HCT116 (cell line): ENCODE results near the gene PPP1CB. TPM values are rescaled to one million over a fixed set of nuclear protein-coding genes. Genes with fewer than 3 reads are reported as not detected.

ENCODE experiments used
- ATAC-seq: fragments of 200-7000 bp; cut with Tn5 transposase; 2 replicates; pipeline ENCODE4 v1.9.1; 2020; ENCODE audit warnings: mild to moderate bottlenecking, moderate library complexity
- BruUV-seq: library from RNA; stranded (reverse); fragments of 400-500 nt; replicated peaks from 2 replicates; lab custom pipeline; 2021; lab: Mats Ljungman, UMichigan
- CTCF ChIA-PET: fragments of 300-600 bp; sonication (Branson Sonifier 250); formaldehyde crosslinking; loops from one replicate; lab custom pipeline; 2021; ENCODE audit warnings: antibody characterized with exemption; lab: Charles Lee
- POLR2A ChIA-PET: fragments of 300-600, 350-600 bp; sonication (Branson Sonifier 250); formaldehyde crosslinking; loops from one replicate; lab custom pipeline; 2021; ENCODE audit warnings: antibody characterized with exemption; lab: Charles Lee
- RAD21 ChIA-PET, 2 experiments: fragments of 300-600 bp; sonication (Branson Sonifier 250); formaldehyde crosslinking; loops; one replicate each; lab custom pipeline; 2023; ENCODE audit warnings: low total read pairs in 2 of 2; ENCODE audit not compliant: uncharacterized antibody in 2 of 2, unreplicated experiment in 2 of 2, low non-redundant PET in 1 of 2; lab: Charles Lee
- DNase-seq: peaks from one replicate; pipeline ENCODE4 v3.0.0-alpha.2; 2010; ENCODE audit warnings: low read depth, low spot score
- H2AFZ ChIP-seq: fragments of 200-600 bp; shearing (Covaris generic), sonication (generic); 2 replicates; pipeline ENCODE4 v1.6.1; 2017; ENCODE audit warnings: low read depth, mixed run types, mixed read lengths, antibody characterized with exemption, low read length; ENCODE audit not compliant: poor library complexity, severe bottlenecking
- H3K27ac ChIP-seq: 2 replicates; pipeline ENCODE4 v1.5.1; 2012; ENCODE audit warnings: low read depth, low read length
- H3K27me3 ChIP-seq: fragments of 200-600 bp; sonication (generic); 2 replicates; pipeline ENCODE4 v1.6.1; 2016; ENCODE audit warnings: mixed run types, low read length, mixed read lengths; ENCODE audit not compliant: insufficient read depth
- H3K36me3 ChIP-seq, 2 experiments: fragments of 200-500 bp in 1 of 2; fragments of 200-600 bp in 1 of 2; sonication (Bioruptor generic) in 1 of 2; sonication (generic) in 1 of 2; 2 replicates each; pipeline versions ENCODE4 v1.5.1 to v1.6.1; 2014 to 2016; ENCODE audit warnings: low read length in 2 of 2, inconsistent platforms in 1 of 2, mixed read lengths in 1 of 2, mixed run types in 1 of 2; ENCODE audit not compliant: insufficient read depth in 2 of 2, control insufficient read depth in 1 of 2
- H3K4me1 ChIP-seq, 2 experiments: fragments of 200-600 bp in 1 of 2; sonication (generic) in 1 of 2; 2 replicates each; pipeline versions ENCODE4 v1.5.1 to v1.6.1; 2012 to 2017; ENCODE audit warnings: low read length in 2 of 2, inconsistent platforms in 1 of 2, mild to moderate bottlenecking in 1 of 2, mixed read lengths in 1 of 2, mixed run types in 1 of 2, moderate library complexity in 1 of 2; ENCODE audit not compliant: insufficient read depth in 2 of 2, control insufficient read depth in 1 of 2
- H3K4me2 ChIP-seq: fragments of 200-600 bp; sonication (generic); 2 replicates; pipeline ENCODE4 v1.6.1; 2017; ENCODE audit warnings: mixed run types, low read length, mixed read lengths
- H3K4me3 ChIP-seq, 2 experiments: fragments of 200-600 bp in 1 of 2; sonication (generic) in 1 of 2; replicated peaks in 1 of 2; 2 replicates each; pipeline ENCODE4 v1.5.1; 2011 to 2016; ENCODE audit warnings: low read length in 2 of 2, control low read depth in 1 of 2, low read depth in 1 of 2, mild to moderate bottlenecking in 1 of 2, mixed read lengths in 1 of 2, mixed run types in 1 of 2
- H3K79me2 ChIP-seq: fragments of 200-600 bp; sonication (generic); 2 replicates; pipeline ENCODE4 v1.6.1; 2017; ENCODE audit warnings: mild to moderate bottlenecking, mixed run types, low read length, moderate library complexity, mixed read lengths; ENCODE audit not compliant: insufficient read depth
- H3K9ac ChIP-seq: fragments of 200-600 bp; sonication (generic); 2 replicates; pipeline ENCODE4 v1.6.1; 2016; ENCODE audit warnings: low read length, mixed read lengths
- H3K9me2 ChIP-seq: fragments of 200-600 bp; sonication (generic), shearing (Covaris generic); 2 replicates; pipeline ENCODE4 v1.6.1; 2017; ENCODE audit warnings: mixed run types, mild to moderate bottlenecking, moderate library complexity; ENCODE audit not compliant: insufficient read depth
- H3K9me3 ChIP-seq, 2 experiments: fragments of 200-500 bp in 1 of 2; fragments of 200-600 bp in 1 of 2; sonication (Bioruptor generic) in 1 of 2; sonication (generic) in 1 of 2; 2 replicates each; pipeline ENCODE4 v1.6.1; 2014 to 2017; ENCODE audit warnings: low read length in 2 of 2, mixed read lengths in 2 of 2, inconsistent platforms in 1 of 2, low read depth in 1 of 2, mild to moderate bottlenecking in 1 of 2, mixed run types in 1 of 2, moderate library complexity in 1 of 2; ENCODE audit not compliant: control insufficient read depth in 1 of 2, insufficient read depth in 1 of 2
- H4K20me1 ChIP-seq: fragments of 200-600 bp; sonication (generic), shearing (Covaris generic); 2 replicates; pipeline ENCODE4 v1.6.1; 2017; ENCODE audit warnings: mixed run types, mild to moderate bottlenecking, moderate library complexity; ENCODE audit not compliant: insufficient read depth
- CBX3 ChIP-seq: IDR thresholded peaks from 2 replicates; pipeline ENCODE4 v1.6.1; 2012; ENCODE audit warnings: low read depth
- CEBPB ChIP-seq: IDR thresholded peaks from 2 replicates; pipeline ENCODE4 v1.6.1; 2012; ENCODE audit warnings: low read depth
- EGR1 ChIP-seq: IDR thresholded peaks from 2 replicates; pipeline ENCODE4 v1.6.1; 2012; ENCODE audit warnings: low read depth
- ELF1 ChIP-seq: IDR thresholded peaks from 2 replicates; pipeline ENCODE4 v1.6.1; 2012; ENCODE audit warnings: low read depth, borderline replicate concordance
- FOSL1 ChIP-seq: IDR thresholded peaks from 2 replicates; pipeline ENCODE4 v1.6.1; 2012; ENCODE audit warnings: low read depth
- JUND ChIP-seq: IDR thresholded peaks from 2 replicates; pipeline ENCODE4 v1.6.1; 2012
- MAX ChIP-seq: IDR thresholded peaks from 2 replicates; pipeline ENCODE4 v1.6.1; 2012
- POLR2A ChIP-seq: IDR thresholded peaks from 2 replicates; pipeline ENCODE4 v1.7.0; 2011; ENCODE audit warnings: borderline replicate concordance; ENCODE audit not compliant: insufficient read depth, insufficient read length; ENCODE audit errors: extremely low read depth
- RAD21 ChIP-seq: IDR thresholded peaks from 2 replicates; pipeline ENCODE4 v1.6.1; 2012; ENCODE audit warnings: low read depth, mild to moderate bottlenecking
- SIN3A ChIP-seq: IDR thresholded peaks from 2 replicates; pipeline ENCODE4 v1.6.1; 2012; ENCODE audit warnings: low read depth
- SP1 ChIP-seq: IDR thresholded peaks from 2 replicates; pipeline ENCODE4 v1.6.1; 2012; ENCODE audit warnings: low read depth
- SRF ChIP-seq: IDR thresholded peaks from 2 replicates; pipeline ENCODE4 v1.6.1; 2012; ENCODE audit warnings: low read depth
- TCF7L2 ChIP-seq: IDR thresholded peaks from 2 replicates; pipeline ENCODE4 v1.7.0; 2011; ENCODE audit warnings: borderline replicate concordance, inconsistent platforms; ENCODE audit not compliant: insufficient read depth, insufficient read length; ENCODE audit errors: extremely low read depth
- YY1 ChIP-seq: IDR thresholded peaks from 2 replicates; pipeline ENCODE4 v1.6.1; 2011; ENCODE audit warnings: low read length, low read depth, moderate library complexity, mild to moderate bottlenecking; ENCODE audit not compliant: insufficient replicate concordance; ENCODE audit errors: extremely low read depth
- ZNF274 ChIP-seq: fragments of 200-500 bp; sonication (Bioruptor generic); IDR thresholded peaks from 2 replicates; pipeline ENCODE4 v1.6.1; 2014; ENCODE audit warnings: mild to moderate bottlenecking, low read depth, low read length, inconsistent platforms
- intact Hi-C: fragments of 100-400 bp; cut with micrococcal nuclease; formaldehyde crosslinking; loops from 2 replicates; pipeline ENCODE4 v1.10.0; 2022
- total RNA-seq: library from RNA; stranded (reverse); gene quantifications from one replicate; pipeline ENCODE4 v1.2.1, GENCODE V29; 2021; ENCODE audit not compliant: unreplicated experiment

Gene PPP1CB
- total RNA-seq, 1 experiment from 2014 or later = 174 TPM

- CTCF ChIA-PET = no interaction called here
Observed at GRCh38 chr2:28764909-28765711, 13.5 kb downstream of the PPP1CB start.

GRCh38 chr2:28766070-28766469 lies 14.4 kb downstream of the PPP1CB start:
- TF ChIP-seq MAX (no peak), EGR1 (no peak), SRF (no peak), SIN3A (no peak), JUND (no peak), FOSL1 (no peak), YY1 (no peak), SP1 (no peak), POLR2A (no peak)
- TF ChIP-seq, all 23 proteins: peak for 0
- ChIA-PET CTCF (no interaction called here), RAD21 (no interaction called here), POLR2A (no interaction called here)
- DNase-seq (no peak), ATAC-seq (no peak)
- Histone ChIP-seq H3K79me2 (peaks cover 100% of the 10 kb centered on the region), H3K4me2 (no peak overlapping the region), H3K9me3 (no peaks in the 10 kb centered on the region), H4K20me1 (peaks cover 26% of the 10 kb centered on the region), H3K27me3 (no peaks in the 10 kb centered on the region), H3K9me2 (no peaks in the 10 kb centered on the region), H2AFZ (no peak overlapping the region), H3K9ac (no peak overlapping the region), H3K4me3 (no peak overlapping the region), H3K36me3 (0 out of 4 replicates have a peak, but pooled peaks cover 0 to 2% of the 10 kb centered on the region in 2 experiments), H3K27ac (no peak overlapping the region), H3K4me1 (no peaks in the 10 kb centered on the region)
- intact Hi-C loops = no loop called here
- no TSS peak for BruUV-seq

More at GRCh38 chr2:28764909-28765711, 13.5 kb downstream of the PPP1CB start:
- ChIA-PET RAD21 (no interaction called here), POLR2A (no interaction called here)
- H4K20me1 ChIP-seq = peaks cover 30% of the 10 kb centered on the region
- TF ChIP-seq ZNF274 (no peak), CBX3 (no peak), FOSL1 (no peak), CEBPB (no peak), TCF7L2 (no peak), ELF1 (no peak), SIN3A (no peak), RAD21 (no peak)
- ATAC-seq (no peak), DNase-seq (no peak)
- 0 out of 4 replicates have a peak, but pooled peaks cover 0 to 3% of the 10 kb centered on the region in 2 experiments for H3K36me3 ChIP-seq
- peaks cover 100% of the 10 kb centered on the region for H3K79me2 ChIP-seq
- H3K9me2 ChIP-seq = no peaks in the 10 kb centered on the region
- no peaks in the 10 kb centered on the region for H3K27me3 ChIP-seq
- H2AFZ ChIP-seq = no peak overlapping the region
- no peaks in the 10 kb centered on the region for H3K4me1 ChIP-seq
- H3K4me3 ChIP-seq = no peak overlapping the region
- H3K4me2 ChIP-seq = no peak overlapping the region
- BruUV-seq = no TSS peak
- H3K9me3 ChIP-seq = no peaks in the 10 kb centered on the region
- H3K9ac ChIP-seq = no peak overlapping the region
- intact Hi-C loops = no loop called here
- no peak overlapping the region for H3K27ac ChIP-seq
